GM12878 (cell line): ENCODE data around the gene IFT122. TPM values are rescaled to one million over a fixed set of nuclear protein-coding genes. Genes with fewer than 3 reads are reported as not detected.
A peak's percentile ranks its signal among the peaks of the same experiment; 100 is the strongest.
"Not testable (repeated sequence)": the region's sequence is repeated elsewhere in the genome, so short reads cannot be mapped to it uniquely, and the experiment has no call there.

Source experiments
- ATAC-seq: fragments of 200-7000 bp; cut with Tn5 transposase; 3 replicates; pipeline ENCODE4 v1.9.1; 2020; ENCODE audit warnings: mild to moderate bottlenecking, moderate library complexity
- BruUV-seq: library from RNA; stranded (reverse); fragments of 400-500 nt; replicated peaks from 2 replicates; lab custom pipeline; 2021; lab: Mats Ljungman, UMichigan
- CTCF ChIA-PET: fragments of 300-600 bp; sonication (Branson Sonifier 250); formaldehyde crosslinking; extraction: SDS; loops from one replicate; lab custom pipeline; 2021; ENCODE audit warnings: inconsistent platforms; lab: Yijun Ruan, JAX
- POLR2A ChIA-PET: fragments of 350-600 bp; formaldehyde crosslinking; extraction: SDS; loops from one replicate; lab custom pipeline; 2021; ENCODE audit warnings: inconsistent platforms; lab: Charles Lee
- RAD21 ChIA-PET: fragments of 300-600 bp; sonication (Branson Sonifier 250); formaldehyde crosslinking; loops from one replicate; lab custom pipeline; 2023; ENCODE audit warnings: antibody characterized with exemption; ENCODE audit not compliant: unreplicated experiment; lab: Charles Lee
- SMC1A ChIA-PET: fragments of 300-600 bp; sonication (Branson Sonifier 250); formaldehyde crosslinking; loops from one replicate; lab custom pipeline; 2023; ENCODE audit not compliant: unreplicated experiment, uncharacterized antibody; lab: Charles Lee
- DNase-seq: peaks from one replicate; pipeline ENCODE4 v3.0.0-alpha.2; 2011; ENCODE audit warnings: low read depth, low spot score
- FAIRE-seq: peaks from 3 replicates; lab custom pipeline; 2011; peaks lifted over from hg19 to GRCh38; lab: Jason Lieb, UNC
- H2AFZ ChIP-seq: 2 replicates; pipeline ENCODE4 v1.6.0; 2011; ENCODE audit warnings: low read depth, low read length, control low read depth; ENCODE audit not compliant: control insufficient read depth
- H3K27ac ChIP-seq: 2 replicates; pipeline ENCODE4 v1.5.1; 2011; ENCODE audit warnings: control low read depth; ENCODE audit not compliant: control insufficient read depth, insufficient read depth
- H3K27me3 ChIP-seq, 2 experiments: replicated peaks in 1 of 2; 2 replicates each; pipeline versions ENCODE4 v1.6.0 to v1.6.1; 2011; ENCODE audit warnings: low read length in 1 of 2; ENCODE audit not compliant: control insufficient read depth in 2 of 2, insufficient read depth in 2 of 2
- H3K36me3 ChIP-seq, 2 experiments: 2 replicates each; pipeline ENCODE4 v1.5.1; 2011; ENCODE audit warnings: low read length in 1 of 2; ENCODE audit not compliant: control insufficient read depth in 2 of 2, insufficient read depth in 2 of 2
- H3K4me1 ChIP-seq: 2 replicates; pipeline ENCODE4 v1.6.1; 2011; ENCODE audit warnings: mild to moderate bottlenecking, low read length, moderate library complexity, mixed read lengths; ENCODE audit not compliant: control insufficient read depth, insufficient read depth
- H3K4me2 ChIP-seq: 2 replicates; pipeline ENCODE4 v1.6.0; 2011; ENCODE audit warnings: control low read depth; ENCODE audit not compliant: control insufficient read depth, insufficient read depth
- H3K4me3 ChIP-seq: fragments of 200-600 bp; sonication (generic); 2 replicates; pipeline ENCODE4 v1.5.1; 2016
- H3K79me2 ChIP-seq: 2 replicates; pipeline ENCODE4 v1.6.0; 2011; ENCODE audit warnings: low read length; ENCODE audit not compliant: control insufficient read depth, insufficient read depth
- H3K9ac ChIP-seq: 2 replicates; pipeline ENCODE4 v1.8.0; 2011; ENCODE audit warnings: low read length, control low read depth, mixed read lengths; ENCODE audit not compliant: control insufficient read depth, insufficient read depth
- H3K9me3 ChIP-seq: replicated peaks from 3 replicates; pipeline ENCODE4 v1.5.1; 2011; ENCODE audit warnings: mild to moderate bottlenecking, low read length; ENCODE audit not compliant: control insufficient read depth, insufficient read depth
- H4K20me1 ChIP-seq: 2 replicates; pipeline ENCODE4 v1.6.0; 2011; ENCODE audit not compliant: control insufficient read depth, insufficient read depth
- CBFB ChIP-seq: IDR thresholded peaks from 2 replicates; pipeline ENCODE4 v1.6.1; 2016; ENCODE audit warnings: antibody characterized with exemption, low read depth
- HDGF ChIP-seq: fragments of 450-650 bp; IDR thresholded peaks from 2 replicates; pipeline ENCODE4 v1.6.1; 2016; ENCODE audit warnings: antibody characterized with exemption
- HSF1 ChIP-seq: fragments of 150-350 bp; IDR thresholded peaks from 2 replicates; pipeline ENCODE4 v1.6.1; 2014; ENCODE audit warnings: mild to moderate bottlenecking, low read depth, low read length
- IRF4 ChIP-seq: IDR thresholded peaks from 2 replicates; pipeline ENCODE4 v1.6.1; 2011; ENCODE audit warnings: low read depth, low read length
- JUND ChIP-seq: IDR thresholded peaks from 2 replicates; pipeline ENCODE4 v1.6.1; 2012; ENCODE audit warnings: low read depth, mild to moderate bottlenecking, low read length, improper control_type of control experiment, moderate library complexity
- KLF5 ChIP-seq: fragments of 450-650 bp; IDR thresholded peaks from 2 replicates; pipeline ENCODE4 v1.6.1; 2014; ENCODE audit warnings: mild to moderate bottlenecking; ENCODE audit not compliant: partially characterized antibody
- MEF2A ChIP-seq: IDR thresholded peaks from 2 replicates; pipeline ENCODE4 v1.6.1; 2011; ENCODE audit warnings: low read depth, mild to moderate bottlenecking, low read length, moderate library complexity; ENCODE audit not compliant: insufficient read depth
- NR2C1 ChIP-seq: fragments of 450-650 bp; IDR thresholded peaks from 2 replicates; pipeline ENCODE4 v1.6.1; 2017; ENCODE audit warnings: antibody characterized with exemption, mild to moderate bottlenecking, moderate library complexity
- PRDM15 ChIP-seq: fragments of 450-650 bp; formaldehyde crosslinking; IDR thresholded peaks from 2 replicates; pipeline ENCODE4 v1.4.0; 2020; ENCODE audit warnings: mild to moderate bottlenecking, moderate library complexity
- SP1 ChIP-seq: IDR thresholded peaks from one replicate; pipeline ENCODE4 v1.6.1; 2011; ENCODE audit warnings: low read depth, low read length
- SPI1 ChIP-seq: IDR thresholded peaks from 2 replicates; pipeline ENCODE4 v1.6.1; 2011; ENCODE audit warnings: low read depth, mild to moderate bottlenecking, low read length, moderate library complexity, borderline replicate concordance; ENCODE audit not compliant: insufficient read depth
- WGBS: methylation state at CpG from one replicate; pipeline ENCODE4 v1.1.6; 2016; ENCODE audit warnings: low lambda C conversion rate; ENCODE audit not compliant: insufficient replicate concordance, insufficient coverage; ENCODE audit errors: missing lambda C conversion rate; 5-methylcytosine and 5-hydroxymethylcytosine counted together
- in situ Hi-C: fragments of 300-500 bp; cut with MboI; formaldehyde crosslinking; loops from 9 replicates; pipeline ENCODE4 v1.14.3; 2018; ENCODE audit warnings: mixed read lengths
- intact Hi-C: fragments of 100-400 bp; cut with micrococcal nuclease; formaldehyde crosslinking; loops from one replicate; pipeline ENCODE4 v1.14.2; 2022; ENCODE audit not compliant: unreplicated experiment
- polyA plus RNA-seq, 11 experiments: library from polyadenylated mRNA; depleted of rRNA in 4 of 11; unstranded in 6 of 11; stranded (reverse) in 5 of 11; fragments of >200 nt; fragmentation: Nextera tagmentation in 4 of 11; fragmentation: Illumina TruSeq in 1 of 11; extraction: Ambion mirVana in 4 of 11; extraction: Trizol in 1 of 11; gene quantifications; 1 replicate in 1 of 11; 2 replicates in 10 of 11; pipeline versions ENCODE4 v1.2.1 to v1.2.3, GENCODE V29; 2011 to 2016; ENCODE audit warnings: inconsistent platforms in 2 of 11, missing spikeins in 2 of 11, low read depth in 1 of 11
- total RNA-seq, 4 experiments: library from RNA; depleted of rRNA in 3 of 4; stranded (reverse); fragments of >200 nt in 3 of 4; fragmentation: Illumina TruSeq in 1 of 4; extraction: Trizol in 1 of 4; gene quantifications; 2 replicates each; pipeline versions ENCODE4 v1.2.1 to v1.2.3, GENCODE V29; 2013 to 2021
- TF ChIP-seq, protein P1 (sequence below): fragments of 450-650 bp; formaldehyde crosslinking; IDR thresholded peaks from 2 replicates; pipeline ENCODE4 v1.5.0; 2022; ENCODE audit warnings: mild to moderate bottlenecking, missing genetic modification characterization

Gene IFT122
- total and polyA plus RNA-seq, 10 of the 15 experiments (the other 5 are each of a cell fraction or from before 2014, with no cell fraction given): 1.8 to 19.2 (median 8.4) TPM

DNA sequence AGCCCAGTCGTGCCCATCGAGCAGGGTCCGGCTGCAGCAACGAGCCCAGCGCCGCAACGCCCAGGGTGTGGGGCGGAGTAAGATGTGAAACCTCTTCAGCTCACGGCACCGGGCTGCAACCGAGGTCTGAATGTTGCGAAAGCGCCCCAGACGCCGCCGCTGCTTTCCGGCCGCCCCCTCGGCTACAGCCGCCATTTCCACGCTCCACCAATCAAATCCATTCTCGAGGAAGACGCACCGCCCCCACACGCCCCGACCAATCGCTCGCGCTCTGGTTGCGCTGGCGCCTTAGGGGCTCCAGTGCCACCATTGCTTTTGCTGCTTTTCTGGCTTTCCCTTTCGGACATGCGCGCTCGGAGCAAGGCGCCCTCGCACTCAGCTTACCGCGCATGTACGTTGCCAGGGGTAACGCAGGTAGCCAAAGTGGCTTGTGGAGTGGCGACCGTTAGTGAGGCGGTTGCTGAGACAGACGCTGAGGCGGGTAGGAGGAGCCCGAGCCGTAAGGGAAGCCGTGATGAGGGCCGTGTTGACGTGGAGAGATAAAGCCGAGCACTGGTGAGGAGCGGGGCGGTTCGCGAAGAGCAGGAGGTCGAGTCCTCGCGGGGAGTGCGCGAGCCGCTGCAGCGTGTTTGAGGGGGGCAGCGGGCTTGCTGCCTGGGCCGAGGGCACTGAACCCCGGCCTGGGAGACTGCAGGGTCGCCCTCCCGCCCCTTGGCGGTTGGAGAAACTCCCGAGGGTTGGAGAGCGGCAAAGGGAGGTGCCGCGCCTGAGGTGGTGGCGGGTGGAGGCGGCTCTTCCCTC lies at the start of gene IFT122, which contains the start of gene MBD4 (continued):
- TF ChIP-seq PRDM15 (CRISPR knock-in tag): no peak
- no peak for TF ChIP-seq NR2C1
- peak; percentile 99 for TF ChIP-seq HDGF
- peak; percentile 89 for TF ChIP-seq SP1
- TF ChIP-seq, protein P1, sequence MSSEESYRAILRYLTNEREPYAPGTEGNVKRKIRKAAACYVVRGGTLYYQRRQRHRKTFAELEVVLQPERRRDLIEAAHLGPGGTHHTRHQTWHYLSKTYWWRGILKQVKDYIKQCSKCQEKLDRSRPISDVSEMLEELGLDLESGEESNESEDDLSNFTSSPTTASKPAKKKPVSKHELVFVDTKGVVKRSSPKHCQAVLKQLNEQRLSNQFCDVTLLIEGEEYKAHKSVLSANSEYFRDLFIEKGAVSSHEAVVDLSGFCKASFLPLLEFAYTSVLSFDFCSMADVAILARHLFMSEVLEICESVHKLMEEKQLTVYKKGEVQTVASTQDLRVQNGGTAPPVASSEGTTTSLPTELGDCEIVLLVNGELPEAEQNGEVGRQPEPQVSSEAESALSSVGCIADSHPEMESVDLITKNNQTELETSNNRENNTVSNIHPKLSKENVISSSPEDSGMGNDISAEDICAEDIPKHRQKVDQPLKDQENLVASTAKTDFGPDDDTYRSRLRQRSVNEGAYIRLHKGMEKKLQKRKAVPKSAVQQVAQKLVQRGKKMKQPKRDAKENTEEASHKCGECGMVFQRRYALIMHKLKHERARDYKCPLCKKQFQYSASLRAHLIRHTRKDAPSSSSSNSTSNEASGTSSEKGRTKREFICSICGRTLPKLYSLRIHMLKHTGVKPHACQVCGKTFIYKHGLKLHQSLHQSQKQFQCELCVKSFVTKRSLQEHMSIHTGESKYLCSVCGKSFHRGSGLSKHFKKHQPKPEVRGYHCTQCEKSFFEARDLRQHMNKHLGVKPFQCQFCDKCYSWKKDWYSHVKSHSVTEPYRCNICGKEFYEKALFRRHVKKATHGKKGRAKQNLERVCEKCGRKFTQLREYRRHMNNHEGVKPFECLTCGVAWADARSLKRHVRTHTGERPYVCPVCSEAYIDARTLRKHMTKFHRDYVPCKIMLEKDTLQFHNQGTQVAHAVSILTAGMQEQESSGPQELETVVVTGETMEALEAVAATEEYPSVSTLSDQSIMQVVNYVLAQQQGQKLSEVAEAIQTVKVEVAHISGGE (CRISPR knock-in tag): no peak
- TF ChIP-seq CBFB: peak; percentile 71; the same call in 1 of the 2 replicates
- no peak for TF ChIP-seq IRF4
- no peak for TF ChIP-seq HSF1
- TF ChIP-seq MEF2A: 0 out of 2 replicates have a peak, but pooled peaks have one; percentile 7
- no peak for TF ChIP-seq SPI1
- TF ChIP-seq KLF5: peak; percentile 46
- no peak for TF ChIP-seq JUND

DNA sequence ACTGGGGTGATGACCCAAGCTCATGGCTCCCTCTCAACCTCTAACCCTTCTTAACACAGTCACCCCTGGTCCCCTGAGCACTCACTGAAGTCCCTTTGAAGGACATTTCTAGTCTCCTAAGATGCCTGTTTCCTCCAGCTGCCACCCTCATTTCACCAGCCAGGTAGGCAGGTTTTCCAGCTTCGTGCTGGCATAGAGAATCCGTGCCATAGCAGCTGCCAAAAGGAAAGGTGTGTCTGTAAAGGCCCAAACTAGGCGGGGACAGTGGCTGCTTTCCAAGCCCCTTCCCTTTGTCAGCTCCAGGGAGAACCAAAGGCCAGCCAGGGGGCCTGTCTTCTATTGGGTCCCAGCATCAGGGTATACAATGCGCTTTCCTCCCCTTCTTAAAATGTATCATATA lies 48.4 kb upstream of the IFT122 start:
- intact Hi-C loops, H3K27ac ChIP-seq, H3K4me1 ChIP-seq, H3K79me2 ChIP-seq, POLR2A ChIA-PET, ATAC-seq, H3K4me2 ChIP-seq, RAD21 ChIA-PET, H4K20me1 ChIP-seq, FAIRE-seq, H3K9me3 ChIP-seq, in situ Hi-C loops, H2AFZ ChIP-seq, DNase-seq, H3K27me3 ChIP-seq, H3K9ac ChIP-seq, BruUV-seq, H3K4me3 ChIP-seq: not testable (repeated sequence)
- 86% methylated on average over 3 of the region's 4 CpGs for WGBS
- ChIA-PET SMC1A (interaction anchor here (1.2 kb wide), 1 partner anchor 8 kb away, joined by 3 read pairs; no protein-coding TSS in a partner anchor), CTCF (interaction anchor here (1.4 kb wide), 1 partner anchor 44 kb away, joined by 7 read pairs; no protein-coding TSS in a partner anchor)
- H3K36me3 ChIP-seq: peaks cover 5 to 21% of the 10 kb centered on the region in 2 experiments; a peak in 3 of 4 replicates
